HL-60 (cell line): Measurements from ENCODE around the gene FJX1.

Source experiments
- DNase-seq, 2 experiments: peaks; one replicate each; pipeline ENCODE4 v3.0.0-alpha.2; 2010 to 2020; ENCODE audit warnings: low read depth in 1 of 2, low spot score in 1 of 2
- H3K27ac ChIP-seq: fragments of 250-450 bp; sonication (Bioruptor Pico); replicated peaks from 2 replicates; pipeline ENCODE4 v1.5.1; 2020; ENCODE audit warnings: mild to moderate bottlenecking, moderate library complexity
- H3K27me3 ChIP-seq: fragments of 250-450 bp; sonication (Bioruptor Pico); 2 replicates; pipeline ENCODE4 v1.5.1; 2021; ENCODE audit warnings: mild to moderate bottlenecking, moderate library complexity; ENCODE audit not compliant: insufficient read depth, poor library complexity, severe bottlenecking
- H3K4me3 ChIP-seq: replicated peaks from 2 replicates; pipeline ENCODE4 v1.5.1; 2011; ENCODE audit warnings: mild to moderate bottlenecking, control low read depth, low read length; ENCODE audit not compliant: insufficient read depth
- GABPA ChIP-seq: IDR thresholded peaks from 2 replicates; pipeline ENCODE4 v1.6.1; 2012; ENCODE audit warnings: low read depth
- POLR2AphosphoS5 ChIP-seq: IDR thresholded peaks from 2 replicates; pipeline ENCODE4 v1.6.1; 2012; ENCODE audit warnings: low read depth
- SPI1 ChIP-seq: IDR thresholded peaks from 2 replicates; pipeline ENCODE4 v1.6.1; 2012; ENCODE audit warnings: low read depth, mild to moderate bottlenecking, borderline replicate concordance
- TF ChIP-seq, protein P1 (sequence below): IDR thresholded peaks from one replicate; pipeline ENCODE4 v1.5.1; 2011; ENCODE audit warnings: low read length, control low read depth, inconsistent platforms; ENCODE audit not compliant: insufficient read depth
- TF ChIP-seq, protein P2 (sequence below): IDR thresholded peaks from 2 replicates; pipeline ENCODE4 v1.6.1; 2012; ENCODE audit warnings: low read depth; ENCODE audit not compliant: insufficient replicate concordance

The FJX1 gene

DNA sequence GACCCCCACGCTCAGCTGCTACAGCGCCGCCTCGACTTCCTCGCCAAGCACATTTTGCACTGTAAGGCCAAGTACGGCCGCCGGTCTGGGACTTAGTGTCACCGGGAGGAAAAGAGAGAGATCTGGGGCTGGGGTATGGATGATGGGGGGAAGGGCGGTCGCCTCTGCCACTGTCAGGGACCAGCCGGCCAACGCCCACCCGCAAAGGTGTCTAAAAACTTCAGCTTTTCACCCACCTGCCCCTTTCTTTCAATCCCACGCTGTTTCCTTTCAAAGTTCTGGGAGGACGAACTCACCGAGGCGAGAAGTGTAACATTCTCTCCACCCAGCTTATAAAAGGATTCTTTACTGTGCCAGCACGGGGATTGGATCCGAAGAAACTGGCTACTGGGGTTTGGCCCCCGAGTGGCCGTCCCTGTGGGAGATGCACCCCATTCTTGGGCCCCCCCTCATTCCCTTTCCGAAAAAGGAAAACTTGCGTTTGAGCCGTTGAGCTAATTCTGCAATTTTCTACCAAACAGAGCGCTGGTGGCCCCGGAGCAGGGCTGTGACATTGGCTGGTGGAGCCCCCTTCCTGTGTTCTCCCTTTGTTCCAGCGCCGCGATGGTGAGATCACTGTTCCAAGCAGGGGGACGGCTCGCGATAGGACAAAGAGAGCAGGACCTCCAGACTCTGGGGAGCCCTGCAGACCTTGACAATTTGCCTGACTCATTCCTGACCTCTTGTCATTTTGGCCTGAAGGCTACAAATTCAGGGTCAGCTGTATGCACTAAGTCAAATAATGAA is 1.8 kb downstream of the FJX1 start:
- Histone ChIP-seq H3K27ac (no peak overlapping the region), H3K27me3 (peaks cover 29% of the 10 kb centered on the region), H3K4me3 (no peak overlapping the region)
- no peak for TF ChIP-seq GABPA
- TF ChIP-seq, protein P1, sequence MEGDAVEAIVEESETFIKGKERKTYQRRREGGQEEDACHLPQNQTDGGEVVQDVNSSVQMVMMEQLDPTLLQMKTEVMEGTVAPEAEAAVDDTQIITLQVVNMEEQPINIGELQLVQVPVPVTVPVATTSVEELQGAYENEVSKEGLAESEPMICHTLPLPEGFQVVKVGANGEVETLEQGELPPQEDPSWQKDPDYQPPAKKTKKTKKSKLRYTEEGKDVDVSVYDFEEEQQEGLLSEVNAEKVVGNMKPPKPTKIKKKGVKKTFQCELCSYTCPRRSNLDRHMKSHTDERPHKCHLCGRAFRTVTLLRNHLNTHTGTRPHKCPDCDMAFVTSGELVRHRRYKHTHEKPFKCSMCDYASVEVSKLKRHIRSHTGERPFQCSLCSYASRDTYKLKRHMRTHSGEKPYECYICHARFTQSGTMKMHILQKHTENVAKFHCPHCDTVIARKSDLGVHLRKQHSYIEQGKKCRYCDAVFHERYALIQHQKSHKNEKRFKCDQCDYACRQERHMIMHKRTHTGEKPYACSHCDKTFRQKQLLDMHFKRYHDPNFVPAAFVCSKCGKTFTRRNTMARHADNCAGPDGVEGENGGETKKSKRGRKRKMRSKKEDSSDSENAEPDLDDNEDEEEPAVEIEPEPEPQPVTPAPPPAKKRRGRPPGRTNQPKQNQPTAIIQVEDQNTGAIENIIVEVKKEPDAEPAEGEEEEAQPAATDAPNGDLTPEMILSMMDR, result no peak
- DNase-seq, result no peak

DNA sequence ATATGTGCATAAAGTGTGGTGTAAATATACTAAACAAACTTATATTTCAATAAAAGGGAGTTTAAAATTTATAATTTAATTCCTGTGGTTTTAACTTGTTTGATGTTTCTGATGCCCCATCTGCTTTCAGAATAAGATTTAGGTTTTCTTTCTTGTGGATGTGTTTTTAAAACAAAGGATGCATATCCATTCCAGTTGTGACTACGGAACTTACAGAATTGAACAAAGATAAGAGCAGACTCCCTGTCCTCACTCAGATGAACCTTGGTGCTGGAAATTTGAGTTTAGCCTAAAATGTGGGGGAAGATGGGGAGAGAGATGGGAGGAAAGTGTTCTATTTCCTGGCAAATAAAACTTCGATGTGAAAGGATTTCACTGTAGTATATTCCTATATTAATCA is 2.5 kb downstream of the FJX1 start:
- no peak for DNase-seq
- Histone ChIP-seq H3K4me3 (no peak overlapping the region), H3K27me3 (peaks cover 29% of the 10 kb centered on the region), H3K27ac (no peak overlapping the region)
- TF ChIP-seq, protein P1, result no peak
- TF ChIP-seq POLR2AphosphoS5, result no peak
- TF ChIP-seq, protein P2, sequence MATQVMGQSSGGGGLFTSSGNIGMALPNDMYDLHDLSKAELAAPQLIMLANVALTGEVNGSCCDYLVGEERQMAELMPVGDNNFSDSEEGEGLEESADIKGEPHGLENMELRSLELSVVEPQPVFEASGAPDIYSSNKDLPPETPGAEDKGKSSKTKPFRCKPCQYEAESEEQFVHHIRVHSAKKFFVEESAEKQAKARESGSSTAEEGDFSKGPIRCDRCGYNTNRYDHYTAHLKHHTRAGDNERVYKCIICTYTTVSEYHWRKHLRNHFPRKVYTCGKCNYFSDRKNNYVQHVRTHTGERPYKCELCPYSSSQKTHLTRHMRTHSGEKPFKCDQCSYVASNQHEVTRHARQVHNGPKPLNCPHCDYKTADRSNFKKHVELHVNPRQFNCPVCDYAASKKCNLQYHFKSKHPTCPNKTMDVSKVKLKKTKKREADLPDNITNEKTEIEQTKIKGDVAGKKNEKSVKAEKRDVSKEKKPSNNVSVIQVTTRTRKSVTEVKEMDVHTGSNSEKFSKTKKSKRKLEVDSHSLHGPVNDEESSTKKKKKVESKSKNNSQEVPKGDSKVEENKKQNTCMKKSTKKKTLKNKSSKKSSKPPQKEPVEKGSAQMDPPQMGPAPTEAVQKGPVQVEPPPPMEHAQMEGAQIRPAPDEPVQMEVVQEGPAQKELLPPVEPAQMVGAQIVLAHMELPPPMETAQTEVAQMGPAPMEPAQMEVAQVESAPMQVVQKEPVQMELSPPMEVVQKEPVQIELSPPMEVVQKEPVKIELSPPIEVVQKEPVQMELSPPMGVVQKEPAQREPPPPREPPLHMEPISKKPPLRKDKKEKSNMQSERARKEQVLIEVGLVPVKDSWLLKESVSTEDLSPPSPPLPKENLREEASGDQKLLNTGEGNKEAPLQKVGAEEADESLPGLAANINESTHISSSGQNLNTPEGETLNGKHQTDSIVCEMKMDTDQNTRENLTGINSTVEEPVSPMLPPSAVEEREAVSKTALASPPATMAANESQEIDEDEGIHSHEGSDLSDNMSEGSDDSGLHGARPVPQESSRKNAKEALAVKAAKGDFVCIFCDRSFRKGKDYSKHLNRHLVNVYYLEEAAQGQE, result no peak
- TF ChIP-seq SPI1, result no peak
- no peak for TF ChIP-seq GABPA

DNA sequence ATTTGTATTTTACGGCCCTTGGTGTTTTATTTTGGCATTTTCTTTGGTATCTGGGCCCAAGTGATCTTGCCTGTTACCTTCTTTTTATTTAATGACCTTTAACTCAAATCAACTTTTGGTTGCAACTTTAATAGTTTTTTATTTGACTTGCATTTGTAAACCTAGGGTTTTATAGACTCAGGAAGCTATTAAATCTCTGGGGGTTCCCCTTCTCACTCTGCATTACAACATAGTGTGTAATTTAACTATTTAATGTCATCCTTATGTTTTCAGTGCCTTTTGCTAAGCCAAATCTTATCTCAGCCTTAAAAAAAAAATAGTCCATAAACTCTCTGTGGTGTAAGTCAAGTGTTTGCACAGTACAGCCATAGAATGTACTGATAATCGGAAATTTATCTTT is 3.4 kb downstream of the FJX1 start:
- no peak for DNase-seq
- TF ChIP-seq POLR2AphosphoS5 (no peak), GABPA (no peak), SPI1 (no peak)
- TF ChIP-seq, protein P2, result no peak
- TF ChIP-seq, protein P1, result no peak
- peaks cover 29% of the 10 kb centered on the region for H3K27me3 ChIP-seq
- H3K27ac ChIP-seq, result no peak overlapping the region
- H3K4me3 ChIP-seq, result no peak overlapping the region

DNA sequence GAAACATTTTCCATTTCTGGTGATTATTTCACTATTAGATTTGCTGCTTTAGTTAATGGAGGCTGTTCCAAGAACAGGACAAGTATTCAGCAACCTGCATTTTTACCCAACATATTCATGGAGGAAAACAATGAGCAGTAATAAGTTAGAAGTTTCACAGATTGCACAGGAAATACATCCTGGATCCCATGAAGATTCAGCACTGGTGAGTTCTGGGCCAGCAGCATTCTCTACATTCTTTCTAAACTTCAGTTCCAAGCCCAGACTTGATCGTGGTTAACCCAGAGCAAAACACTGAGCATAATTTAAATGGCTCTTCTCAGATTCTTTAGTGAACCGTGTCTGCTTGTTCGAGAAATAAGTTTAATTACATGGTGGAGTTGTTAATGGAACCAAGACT is 3.8 kb downstream of the FJX1 start:
- Histone ChIP-seq H3K27ac (no peak overlapping the region), H3K4me3 (no peak overlapping the region), H3K27me3 (peaks cover 29% of the 10 kb centered on the region)
- TF ChIP-seq SPI1 (no peak), POLR2AphosphoS5 (no peak)
- DNase-seq, result no peak
